HepG2 (cell line): ENCODE measurements around the gene ITGB6. TPM values are rescaled to one million over a fixed set of nuclear protein-coding genes. Genes with fewer than 3 reads are reported as not detected.

Experiments used
- ATAC-seq: fragments of 200-7000 bp; cut with Tn5 transposase; 3 replicates; pipeline ENCODE4 v1.9.1; 2020; ENCODE audit warnings: mild to moderate bottlenecking, moderate library complexity
- BruUV-seq: library from RNA; stranded (reverse); fragments of 400-500 nt; replicated peaks from 2 replicates; lab custom pipeline; 2021; lab: Mats Ljungman, UMichigan
- CTCF ChIA-PET: fragments of 300-600 bp; formaldehyde crosslinking; extraction: SDS; loops from one replicate; lab custom pipeline; 2021; ENCODE audit warnings: low total read pairs, inconsistent platforms, low intra/inter-chr PET ratio; lab: Yijun Ruan, JAX
- POLR2A ChIA-PET: fragments of 350-600 bp; sonication (Branson Sonifier 250); formaldehyde crosslinking; loops from one replicate; lab custom pipeline; 2020; ENCODE audit warnings: antibody characterized with exemption, inconsistent platforms; lab: Yijun Ruan, JAX
- DNase-seq: peaks from one replicate; pipeline ENCODE4 v3.0.0-alpha.2; 2015; ENCODE audit warnings: low spot score
- FAIRE-seq: peaks from 3 replicates; lab custom pipeline; 2011; peaks lifted over from hg19 to GRCh38; lab: Jason Lieb, UNC
- H2AFZ ChIP-seq: one replicate; pipeline ENCODE4 v1.6.1; 2011; ENCODE audit warnings: low read length, inconsistent platforms
- H3K27ac ChIP-seq: fragments of 300-600 bp; 3 replicates; pipeline ENCODE4 v1.8.0; 2011; ENCODE audit warnings: mixed run types, mild to moderate bottlenecking, mixed read lengths, low read length, inconsistent platforms; ENCODE audit not compliant: insufficient read depth; ENCODE audit errors: extremely low read length
- H3K27me3 ChIP-seq, 2 experiments: fragments of 200-600 bp in 1 of 2; 2 replicates in 1 of 2; 3 replicates in 1 of 2; pipeline versions ENCODE4 v1.6.0 to v1.8.0; 2011; ENCODE audit warnings: low read length in 2 of 2, mild to moderate bottlenecking in 2 of 2, moderate library complexity in 2 of 2, inconsistent platforms in 1 of 2; ENCODE audit not compliant: insufficient read depth in 2 of 2, control insufficient read depth in 1 of 2
- H3K36me3 ChIP-seq, 2 experiments: fragments of 200-600 bp in 1 of 2; replicated peaks in 1 of 2; 2 replicates in 1 of 2; 3 replicates in 1 of 2; pipeline versions ENCODE4 v1.5.1 to v1.8.0; 2011; ENCODE audit warnings: low read length in 2 of 2, inconsistent platforms in 1 of 2; ENCODE audit not compliant: insufficient read depth in 2 of 2, control insufficient read depth in 1 of 2
- H3K4me1 ChIP-seq: 2 replicates; pipeline ENCODE4 v1.5.1; 2012; ENCODE audit warnings: low read length, inconsistent platforms; ENCODE audit not compliant: insufficient read depth
- H3K4me2 ChIP-seq: 2 replicates; pipeline ENCODE4 v1.6.0; 2011; ENCODE audit warnings: low read depth, low read length, inconsistent platforms
- H3K4me3 ChIP-seq, 3 experiments: fragments of 200-600 bp in 1 of 3; sonication (generic), shearing (Covaris generic) in 1 of 3; replicated peaks in 1 of 3; 2 replicates each; pipeline ENCODE4 v1.5.1; 2011 to 2016; ENCODE audit warnings: low read length in 3 of 3, inconsistent platforms in 2 of 3, low read depth in 2 of 3, mild to moderate bottlenecking in 2 of 3, control low read depth in 1 of 3, mixed read lengths in 1 of 3; ENCODE audit not compliant: insufficient read depth in 1 of 3
- H3K79me2 ChIP-seq: one replicate; pipeline ENCODE4 v1.6.1; 2011; ENCODE audit warnings: low read length, inconsistent platforms; ENCODE audit not compliant: insufficient read depth
- H3K9ac ChIP-seq: 2 replicates; pipeline ENCODE4 v1.6.0; 2011; ENCODE audit warnings: mild to moderate bottlenecking, low read depth, low read length, inconsistent platforms; ENCODE audit not compliant: insufficient read depth
- H3K9me3 ChIP-seq: 2 replicates; pipeline ENCODE4 v1.5.1; 2012; ENCODE audit warnings: mild to moderate bottlenecking, low read length
- H4K20me1 ChIP-seq: 2 replicates; pipeline ENCODE4 v1.6.0; 2011; ENCODE audit warnings: inconsistent platforms, mild to moderate bottlenecking, low read length, moderate library complexity; ENCODE audit not compliant: insufficient read depth
- HNRNPUL1 ChIP-seq: fragments of 200-400 bp; formaldehyde crosslinking; IDR thresholded peaks from 2 replicates; pipeline ENCODE4 v1.6.1; 2017; ENCODE audit warnings: low read depth, mild to moderate bottlenecking, low read length, moderate library complexity
- KDM3A ChIP-seq: IDR thresholded peaks from 2 replicates; pipeline ENCODE4 v1.6.1; 2018; ENCODE audit warnings: low read depth, missing compliant biosample characterization
- KLF11 ChIP-seq: IDR thresholded peaks from 2 replicates; pipeline ENCODE4 v1.6.1; 2016; ENCODE audit warnings: missing compliant biosample characterization
- SIN3B ChIP-seq: fragments of 150-350 bp; IDR thresholded peaks from 2 replicates; pipeline ENCODE4 v1.6.1; 2014; ENCODE audit warnings: low read length
- SNAPC2 ChIP-seq: sonication (generic); formaldehyde crosslinking; IDR thresholded peaks from 2 replicates; pipeline ENCODE4 v1.8.1; 2022; ENCODE audit warnings: mild to moderate bottlenecking, missing genetic modification reagents
- ZBTB7A ChIP-seq: sonication (generic); formaldehyde crosslinking; IDR thresholded peaks from 2 replicates; pipeline ENCODE4 v1.8.0; 2022; ENCODE audit warnings: mild to moderate bottlenecking, missing genetic modification reagents
- ZFP41 ChIP-seq: sonication (generic); formaldehyde crosslinking; IDR thresholded peaks from 2 replicates; pipeline ENCODE4 v1.4.0; 2020; ENCODE audit warnings: mild to moderate bottlenecking, missing genetic modification reagents, borderline replicate concordance
- ZKSCAN1 ChIP-seq: fragments of 150-350 bp; IDR thresholded peaks from 2 replicates; pipeline ENCODE4 v1.6.1; 2014; ENCODE audit warnings: low read length
- ZNF224 ChIP-seq: sonication (generic); formaldehyde crosslinking; IDR thresholded peaks from 2 replicates; pipeline ENCODE4 v1.5.0; 2020; ENCODE audit warnings: mild to moderate bottlenecking, missing genetic modification reagents
- ZNF703 ChIP-seq: sonication (generic); formaldehyde crosslinking; IDR thresholded peaks from 2 replicates; pipeline ENCODE4 v1.5.1; 2020; ENCODE audit warnings: missing genetic modification reagents, mild to moderate bottlenecking, moderate library complexity, borderline replicate concordance
- ZNF720 ChIP-seq: sonication (generic); formaldehyde crosslinking; IDR thresholded peaks from 2 replicates; pipeline ENCODE4 v1.4.0; 2020; ENCODE audit warnings: missing genetic modification reagents
- ZZZ3 ChIP-seq: sonication (generic); formaldehyde crosslinking; IDR thresholded peaks from 2 replicates; pipeline ENCODE4 v1.4.0; 2020; ENCODE audit warnings: missing genetic modification reagents, mild to moderate bottlenecking, borderline replicate concordance
- WGBS: methylation state at CpG from one replicate; pipeline ENCODE4 v1.1.6; 2017; ENCODE audit warnings: low lambda C conversion rate; 5-methylcytosine and 5-hydroxymethylcytosine counted together
- in situ Hi-C: cut with HindIII; loops from 2 replicates; pipeline ENCODE4 v1.10.0; 2017; ENCODE audit warnings: low pct_unique_long_range_greater_than_20kb; ENCODE audit not compliant: extremely low pct_ligation_motif_present
- intact Hi-C: fragments of 100-400 bp; cut with micrococcal nuclease; formaldehyde crosslinking; loops from one replicate; pipeline ENCODE4 v1.10.0; 2022; ENCODE audit not compliant: unreplicated experiment
- polyA plus RNA-seq, 8 experiments: library from polyadenylated mRNA; depleted of rRNA in 3 of 8; stranded (reverse) in 7 of 8; unstranded in 1 of 8; fragments of >200 nt; fragmentation: Illumina TruSeq in 4 of 8; extraction: Trizol in 4 of 8; gene quantifications; 2 replicates each; pipeline versions ENCODE4 v1.2.1 to v1.2.3, GENCODE V29; 2011 to 2016; ENCODE audit warnings: low read depth in 4 of 8, missing spikeins in 1 of 8, mixed read lengths in 1 of 8; ENCODE audit not compliant: insufficient read depth in 1 of 8
- total RNA-seq, 5 experiments: library from RNA; depleted of rRNA; stranded (reverse); fragments of >200 nt; fragmentation: Illumina TruSeq; extraction: Trizol; gene quantifications; 2 replicates each; pipeline ENCODE4 v1.2.3, GENCODE V29; 2016; ENCODE audit warnings: low read depth in 1 of 5
- TF ChIP-seq, protein P1 (sequence below): sonication (generic); formaldehyde crosslinking; IDR thresholded peaks from 2 replicates; pipeline ENCODE4 v1.9.0; 2021; ENCODE audit warnings: missing genetic modification reagents, borderline replicate concordance
- TF ChIP-seq, protein P2 (sequence below): sonication (generic); formaldehyde crosslinking; IDR thresholded peaks from 2 replicates; pipeline ENCODE4 v1.5.0; 2020; ENCODE audit warnings: missing genetic modification reagents, mild to moderate bottlenecking, borderline replicate concordance
- TF ChIP-seq, protein P3 (sequence below): sonication (generic); formaldehyde crosslinking; IDR thresholded peaks from 2 replicates; pipeline ENCODE4 v1.5.1; 2020; ENCODE audit warnings: mild to moderate bottlenecking, missing genetic modification reagents
- TF ChIP-seq, protein P4 (sequence below): IDR thresholded peaks from 2 replicates; pipeline ENCODE4 v1.6.1; 2016

Gene ITGB6
- total and polyA plus RNA-seq, 2 of the 13 experiments (the other 11 are each of a cell fraction or from before 2014, with no cell fraction given): not detected

DNA sequence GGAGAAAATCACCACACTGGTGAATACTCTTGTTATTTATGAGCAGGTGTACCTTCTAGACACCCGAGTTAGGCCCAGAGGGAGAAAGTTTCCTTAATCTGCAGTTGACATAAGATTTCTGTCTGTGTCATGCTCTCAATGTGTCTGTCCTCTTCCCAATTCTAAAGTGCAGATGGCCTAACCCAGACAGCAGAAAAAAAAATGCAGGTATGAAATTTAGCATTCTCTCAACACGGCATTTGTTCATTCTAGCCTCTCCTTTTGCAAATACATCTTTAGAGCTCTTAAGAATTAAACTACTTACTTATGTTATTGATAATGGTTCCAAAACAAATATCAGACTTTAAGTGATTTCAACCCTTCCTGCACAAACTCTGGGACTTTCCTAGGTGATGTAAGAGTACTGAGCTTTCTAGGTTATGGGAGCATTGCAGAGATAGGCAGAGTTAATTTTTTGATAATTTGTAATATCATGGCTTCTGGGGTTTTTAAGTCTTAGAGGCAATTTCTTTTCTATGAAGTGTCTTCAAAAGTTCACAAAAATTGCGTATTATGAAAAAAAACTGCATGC is 32.9 kb upstream of the ITGB6 start (continued):
- TF ChIP-seq ZNF703 (CRISPR knock-in tag) (no peak), ZNF224 (CRISPR knock-in tag) (no peak), ZNF720 (CRISPR knock-in tag) (no peak), SIN3B (no peak)

DNA sequence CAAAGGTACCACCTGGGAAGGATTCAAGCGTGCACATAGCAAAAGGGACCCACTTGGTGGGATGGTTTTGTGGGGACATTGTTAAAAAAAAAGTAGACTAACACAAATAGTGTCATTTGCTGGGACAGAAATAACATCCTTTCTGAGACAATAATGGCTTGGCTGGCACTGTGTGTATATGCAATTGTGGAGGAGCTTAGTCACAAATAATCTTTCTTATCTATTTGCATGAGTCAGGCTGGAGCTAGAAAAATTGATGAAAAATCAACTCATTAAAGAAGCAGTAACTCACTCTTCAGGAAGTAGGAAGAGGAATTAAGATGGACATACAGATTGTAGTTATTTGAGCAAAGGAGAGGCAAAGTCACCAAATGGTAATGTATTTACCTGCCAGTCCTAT is 29.5 kb upstream of the ITGB6 start:
- Histone ChIP-seq H3K79me2 (no peaks in the 10 kb centered on the region), H3K9me3 (no peaks in the 10 kb centered on the region), H4K20me1 (no peaks in the 10 kb centered on the region), H2AFZ (no peak overlapping the region), H3K4me3 (no peak overlapping the region), H3K4me2 (no peak overlapping the region), H3K27ac (no peak overlapping the region), H3K4me1 (peaks cover 14% of the 10 kb centered on the region), H3K9ac (no peak overlapping the region), H3K36me3 (no peaks in the 10 kb centered on the region), H3K27me3 (no peaks in the 10 kb centered on the region; a peak in 2 of 5 replicates)
- ChIA-PET CTCF (no interaction called here), POLR2A (no interaction called here)
- WGBS: 31% methylated on average over 1 of the region's 1 CpG
- intact Hi-C loops (no loop called here), in situ Hi-C loops (no loop called here)
- no TSS peak for BruUV-seq
- ATAC-seq (no peak), FAIRE-seq (no peak), DNase-seq (no peak)
- TF ChIP-seq ZZZ3 (CRISPR knock-in tag): no peak
- TF ChIP-seq HNRNPUL1: no peak
- no peak for TF ChIP-seq ZFP41
- TF ChIP-seq, protein P1, sequence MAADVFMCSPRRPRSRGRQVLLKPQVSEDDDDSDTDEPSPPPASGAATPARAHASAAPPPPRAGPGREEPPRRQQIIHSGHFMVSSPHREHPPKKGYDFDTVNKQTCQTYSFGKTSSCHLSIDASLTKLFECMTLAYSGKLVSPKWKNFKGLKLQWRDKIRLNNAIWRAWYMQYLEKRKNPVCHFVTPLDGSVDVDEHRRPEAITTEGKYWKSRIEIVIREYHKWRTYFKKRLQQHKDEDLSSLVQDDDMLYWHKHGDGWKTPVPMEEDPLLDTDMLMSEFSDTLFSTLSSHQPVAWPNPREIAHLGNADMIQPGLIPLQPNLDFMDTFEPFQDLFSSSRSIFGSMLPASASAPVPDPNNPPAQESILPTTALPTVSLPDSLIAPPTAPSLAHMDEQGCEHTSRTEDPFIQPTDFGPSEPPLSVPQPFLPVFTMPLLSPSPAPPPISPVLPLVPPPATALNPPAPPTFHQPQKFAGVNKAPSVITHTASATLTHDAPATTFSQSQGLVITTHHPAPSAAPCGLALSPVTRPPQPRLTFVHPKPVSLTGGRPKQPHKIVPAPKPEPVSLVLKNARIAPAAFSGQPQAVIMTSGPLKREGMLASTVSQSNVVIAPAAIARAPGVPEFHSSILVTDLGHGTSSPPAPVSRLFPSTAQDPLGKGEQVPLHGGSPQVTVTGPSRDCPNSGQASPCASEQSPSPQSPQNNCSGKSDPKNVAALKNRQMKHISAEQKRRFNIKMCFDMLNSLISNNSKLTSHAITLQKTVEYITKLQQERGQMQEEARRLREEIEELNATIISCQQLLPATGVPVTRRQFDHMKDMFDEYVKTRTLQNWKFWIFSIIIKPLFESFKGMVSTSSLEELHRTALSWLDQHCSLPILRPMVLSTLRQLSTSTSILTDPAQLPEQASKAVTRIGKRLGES (CRISPR knock-in tag): no peak
- TF ChIP-seq, protein P2, sequence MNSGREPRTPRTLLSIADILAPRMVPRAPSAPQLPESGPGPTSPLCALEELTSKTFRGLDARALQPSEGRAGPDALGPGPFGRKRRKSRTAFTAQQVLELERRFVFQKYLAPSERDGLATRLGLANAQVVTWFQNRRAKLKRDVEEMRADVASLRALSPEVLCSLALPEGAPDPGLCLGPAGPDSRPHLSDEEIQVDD (CRISPR knock-in tag): no peak
- no peak for TF ChIP-seq ZKSCAN1
- no peak for TF ChIP-seq KDM3A (CRISPR knock-in tag)
- TF ChIP-seq SNAPC2 (CRISPR knock-in tag): no peak
- no peak for TF ChIP-seq ZBTB7A (CRISPR knock-in tag)
- no peak for TF ChIP-seq KLF11
- TF ChIP-seq, protein P3, sequence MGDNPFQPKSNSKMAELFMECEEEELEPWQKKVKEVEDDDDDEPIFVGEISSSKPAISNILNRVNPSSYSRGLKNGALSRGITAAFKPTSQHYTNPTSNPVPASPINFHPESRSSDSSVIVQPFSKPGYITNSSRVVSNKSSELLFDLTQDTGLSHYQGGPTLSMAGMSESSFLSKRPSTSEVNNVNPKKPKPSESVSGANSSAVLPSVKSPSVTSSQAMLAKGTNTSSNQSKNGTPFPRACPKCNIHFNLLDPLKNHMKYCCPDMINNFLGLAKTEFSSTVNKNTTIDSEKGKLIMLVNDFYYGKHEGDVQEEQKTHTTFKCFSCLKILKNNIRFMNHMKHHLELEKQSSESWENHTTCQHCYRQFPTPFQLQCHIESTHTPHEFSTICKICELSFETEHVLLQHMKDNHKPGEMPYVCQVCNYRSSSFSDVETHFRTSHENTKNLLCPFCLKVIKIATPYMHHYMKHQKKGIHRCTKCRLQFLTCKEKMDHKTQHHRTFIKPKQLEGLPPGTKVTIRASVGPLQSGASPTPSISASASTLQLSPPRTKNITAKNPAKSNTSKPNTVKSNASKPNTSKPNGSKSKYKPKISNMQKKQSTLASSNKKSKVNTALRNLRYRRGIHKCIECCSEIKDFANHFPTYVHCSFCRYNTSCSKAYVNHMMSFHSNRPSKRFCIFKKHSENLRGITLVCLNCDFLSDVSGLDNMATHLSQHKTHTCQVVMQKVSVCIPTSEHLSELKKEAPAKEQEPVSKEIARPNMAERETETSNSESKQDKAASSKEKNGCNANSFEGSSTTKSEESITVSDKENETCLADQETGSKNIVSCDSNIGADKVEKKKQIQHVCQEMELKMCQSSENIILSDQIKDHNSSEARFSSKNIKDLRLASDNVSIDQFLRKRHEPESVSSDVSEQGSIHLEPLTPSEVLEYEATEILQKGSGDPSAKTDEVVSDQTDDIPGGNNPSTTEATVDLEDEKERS (CRISPR knock-in tag): no peak
- TF ChIP-seq, protein P4, sequence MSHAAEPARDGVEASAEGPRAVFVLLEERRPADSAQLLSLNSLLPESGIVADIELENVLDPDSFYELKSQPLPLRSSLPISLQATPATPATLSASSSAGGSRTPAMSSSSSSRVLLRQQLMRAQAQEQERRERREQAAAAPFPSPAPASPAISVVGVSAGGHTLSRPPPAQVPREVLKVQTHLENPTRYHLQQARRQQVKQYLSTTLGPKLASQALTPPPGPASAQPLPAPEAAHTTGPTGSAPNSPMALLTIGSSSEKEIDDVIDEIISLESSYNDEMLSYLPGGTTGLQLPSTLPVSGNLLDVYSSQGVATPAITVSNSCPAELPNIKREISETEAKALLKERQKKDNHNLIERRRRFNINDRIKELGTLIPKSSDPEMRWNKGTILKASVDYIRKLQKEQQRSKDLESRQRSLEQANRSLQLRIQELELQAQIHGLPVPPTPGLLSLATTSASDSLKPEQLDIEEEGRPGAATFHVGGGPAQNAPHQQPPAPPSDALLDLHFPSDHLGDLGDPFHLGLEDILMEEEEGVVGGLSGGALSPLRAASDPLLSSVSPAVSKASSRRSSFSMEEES (CRISPR knock-in tag): no peak
